DOHH2 (cell line): ENCODE results near the gene PCCA.

Experiments
- H3F3A ChIP-seq: fragments of 200-600 bp; sonication (generic), shearing (Covaris generic); 2 replicates; pipeline ENCODE4 v1.6.0; 2016; ENCODE audit warnings: antibody characterized with exemption, mild to moderate bottlenecking; ENCODE audit not compliant: control insufficient read depth, insufficient read depth
- H3K27ac ChIP-seq: fragments of 200-600 bp; sonication (generic); 2 replicates; pipeline ENCODE4 v1.5.1; 2014; ENCODE audit warnings: low read depth, mild to moderate bottlenecking, low read length, moderate library complexity
- H3K27me3 ChIP-seq: fragments of 200-600 bp; sonication (generic); 2 replicates; pipeline ENCODE4 v1.6.1; 2014; ENCODE audit warnings: mild to moderate bottlenecking, low read length, mixed read lengths; ENCODE audit not compliant: control insufficient read depth
- H3K36me3 ChIP-seq: fragments of 200-600 bp; sonication (generic); 2 replicates; pipeline ENCODE4 v1.6.1; 2014; ENCODE audit warnings: mild to moderate bottlenecking, low read length, moderate library complexity, mixed read lengths; ENCODE audit not compliant: control insufficient read depth
- H3K4me1 ChIP-seq: fragments of 200-600 bp; sonication (generic); 2 replicates; pipeline ENCODE4 v1.6.1; 2014; ENCODE audit warnings: mild to moderate bottlenecking, low read length, mixed read lengths; ENCODE audit not compliant: control insufficient read depth
- H3K4me2 ChIP-seq: fragments of 200-600 bp; sonication (generic); 2 replicates; pipeline ENCODE4 v1.6.0; 2014; ENCODE audit warnings: mild to moderate bottlenecking, low read length, moderate library complexity
- H3K4me3 ChIP-seq: fragments of 200-600 bp; sonication (generic); 2 replicates; pipeline ENCODE4 v1.5.1; 2014; ENCODE audit warnings: mild to moderate bottlenecking, low read length, mixed read lengths
- H3K79me2 ChIP-seq: fragments of 200-600 bp; sonication (generic); 2 replicates; pipeline ENCODE4 v1.6.1; 2014; ENCODE audit warnings: mild to moderate bottlenecking, low read length, mixed read lengths; ENCODE audit not compliant: control insufficient read depth
- H3K9me2 ChIP-seq: fragments of 200-600 bp; sonication (generic); replicated peaks from 2 replicates; pipeline ENCODE4 v1.6.1; 2014; ENCODE audit warnings: mild to moderate bottlenecking, low read length, mixed read lengths; ENCODE audit not compliant: control insufficient read depth
- H3K9me3 ChIP-seq: fragments of 200-600 bp; sonication (generic); 2 replicates; pipeline ENCODE4 v1.6.1; 2014; ENCODE audit warnings: antibody characterized with exemption, low read length, mixed read lengths; ENCODE audit not compliant: control insufficient read depth, insufficient read depth
- H4K20me1 ChIP-seq: fragments of 200-600 bp; sonication (generic); 2 replicates; pipeline ENCODE4 v1.6.0; 2014; ENCODE audit warnings: low read depth, mild to moderate bottlenecking, antibody characterized with exemption, low read length, moderate library complexity; ENCODE audit not compliant: control insufficient read depth, insufficient read depth
- CTCF ChIP-seq: fragments of 200-600 bp; sonication (generic); IDR thresholded peaks from one replicate; pipeline ENCODE4 v1.5.1; 2014; ENCODE audit warnings: antibody characterized with exemption, mild to moderate bottlenecking, low read depth, low read length; ENCODE audit not compliant: poor library complexity, severe bottlenecking
- EZH2phosphoT487 ChIP-seq: fragments of 200-600 bp; sonication (generic); IDR thresholded peaks from 2 replicates; pipeline ENCODE4 v1.6.1; 2017; ENCODE audit warnings: borderline replicate concordance, mild to moderate bottlenecking, antibody characterized with exemption, low read length, moderate library complexity, mixed read lengths

The PCCA gene

GRCh38 chr13:100340865-100341264 lies 252.0 kb downstream of the PCCA start:
- H3F3A ChIP-seq = no peaks in the 10 kb centered on the region
- no peaks in the 10 kb centered on the region for H3K27me3 ChIP-seq
- no peak overlapping the region for H3K4me2 ChIP-seq
- no peaks in the 10 kb centered on the region for H3K4me1 ChIP-seq
- no peaks in the 10 kb centered on the region for H4K20me1 ChIP-seq
- H3K9me2 ChIP-seq = no peaks in the 10 kb centered on the region
- no peak overlapping the region for H3K4me3 ChIP-seq
- no peaks in the 10 kb centered on the region for H3K79me2 ChIP-seq
- no peak overlapping the region for H3K27ac ChIP-seq
- H3K36me3 ChIP-seq = no peaks in the 10 kb centered on the region
- no peaks in the 10 kb centered on the region for H3K9me3 ChIP-seq
- no peak for TF ChIP-seq CTCF
- TF ChIP-seq EZH2phosphoT487 = no peak

GRCh38 chr13:100341327-100341726 lies 252.4 kb downstream of the PCCA start:
- no peaks in the 10 kb centered on the region for H3K9me2 ChIP-seq
- H3K27me3 ChIP-seq = no peaks in the 10 kb centered on the region
- H3K36me3 ChIP-seq = no peaks in the 10 kb centered on the region
- no peaks in the 10 kb centered on the region for H3F3A ChIP-seq
- H3K4me1 ChIP-seq = no peaks in the 10 kb centered on the region
- no peak overlapping the region for H3K4me3 ChIP-seq
- no peaks in the 10 kb centered on the region for H4K20me1 ChIP-seq
- no peaks in the 10 kb centered on the region for H3K9me3 ChIP-seq
- no peaks in the 10 kb centered on the region for H3K79me2 ChIP-seq
- no peak overlapping the region for H3K27ac ChIP-seq
- no peak for TF ChIP-seq CTCF
- TF ChIP-seq EZH2phosphoT487 = no peak
- no peak overlapping the region for H3K4me2 ChIP-seq

- Histone ChIP-seq H3K9me3 (no peaks in the 10 kb centered on the region), H3K79me2 (no peaks in the 10 kb centered on the region), H3K27me3 (no peaks in the 10 kb centered on the region), H3K4me1 (no peaks in the 10 kb centered on the region), H3K4me3 (no peak overlapping the region), H3K9me2 (no peaks in the 10 kb centered on the region), H3K36me3 (no peaks in the 10 kb centered on the region), H4K20me1 (no peaks in the 10 kb centered on the region), H3K4me2 (no peak overlapping the region), H3K27ac (no peak overlapping the region), H3F3A (no peaks in the 10 kb centered on the region)
- TF ChIP-seq EZH2phosphoT487 (no peak), CTCF (no peak)
Observed at GRCh38 chr13:100344544-100344943, 255.7 kb downstream of the PCCA start.

GRCh38 chr13:100347968-100348367 lies 259.1 kb downstream of the PCCA start:
- no peaks in the 10 kb centered on the region for H3K9me3 ChIP-seq
- H3K4me3 ChIP-seq = no peak overlapping the region
- H3K9me2 ChIP-seq = no peaks in the 10 kb centered on the region
- H3F3A ChIP-seq = no peaks in the 10 kb centered on the region
- TF ChIP-seq EZH2phosphoT487 (no peak), CTCF (no peak)
- no peak overlapping the region for H3K27ac ChIP-seq
- no peaks in the 10 kb centered on the region for H3K79me2 ChIP-seq
- no peak overlapping the region for H3K4me2 ChIP-seq
- H3K36me3 ChIP-seq = no peaks in the 10 kb centered on the region
- H4K20me1 ChIP-seq = no peaks in the 10 kb centered on the region
- no peaks in the 10 kb centered on the region for H3K27me3 ChIP-seq
- H3K4me1 ChIP-seq = no peaks in the 10 kb centered on the region
